Activated CD4-positive, alpha-beta T cell treated with anti-CD3 and anti-CD28 coated beads for 48 hours (primary cell): ENCODE results near the gene PSKH1.
"Not testable (repeated sequence)": the region's sequence is repeated elsewhere in the genome, so short reads cannot be mapped to it uniquely, and the experiment has no call there.

Experiments used
- DNase-seq: peaks from one replicate; pipeline ENCODE4 v3.0.0-alpha.2; 2020

The PSKH1 gene

DNA sequence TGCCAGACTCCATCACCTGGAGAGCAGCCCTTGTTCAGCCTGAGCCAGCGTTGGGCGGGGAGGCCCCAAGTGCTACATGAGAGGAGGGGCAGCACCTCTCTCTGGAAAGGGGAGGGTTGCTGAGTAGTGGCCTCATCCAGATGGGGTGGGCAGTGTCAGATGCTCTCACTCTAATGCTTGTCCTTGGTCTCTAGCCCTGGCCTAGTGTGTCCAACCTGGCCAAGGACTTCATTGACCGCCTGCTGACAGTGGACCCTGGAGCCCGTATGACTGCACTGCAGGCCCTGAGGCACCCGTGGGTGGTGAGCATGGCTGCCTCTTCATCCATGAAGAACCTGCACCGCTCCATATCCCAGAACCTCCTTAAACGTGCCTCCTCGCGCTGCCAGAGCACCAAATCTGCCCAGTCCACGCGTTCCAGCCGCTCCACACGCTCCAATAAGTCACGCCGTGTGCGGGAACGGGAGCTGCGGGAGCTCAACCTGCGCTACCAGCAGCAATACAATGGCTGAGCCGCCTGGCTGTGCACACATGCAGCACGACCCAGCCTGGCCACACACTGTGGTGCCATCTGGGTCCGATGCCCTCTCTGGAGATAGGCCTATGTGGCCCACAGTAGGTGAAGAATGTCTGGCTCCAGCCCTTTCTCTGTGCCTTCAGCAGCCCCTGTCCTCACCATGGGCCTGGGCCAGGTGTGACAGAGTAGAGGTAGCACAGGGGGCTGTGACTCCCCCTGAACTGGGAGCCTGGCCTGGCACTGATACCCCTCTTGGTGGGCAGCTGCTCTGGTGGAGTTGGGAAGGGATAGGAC lies 34.3 kb downstream of the PSKH1 start:
- no peak for DNase-seq

- DNase-seq, result no peak
Observed at GRCh38 chr16:67928147-67928546, 35.1 kb downstream of the PSKH1 start.

- peak; percentile 86 for DNase-seq
Observed at GRCh38 chr16:67928561-67929364, 35.7 kb downstream of the PSKH1 start.

GRCh38 chr16:67930191-67930590 lies 37.1 kb downstream of the PSKH1 start:
- no peak for DNase-seq

GRCh38 chr16:67930678-67931211 lies 37.7 kb downstream of the PSKH1 start:
- no peak for DNase-seq

DNA sequence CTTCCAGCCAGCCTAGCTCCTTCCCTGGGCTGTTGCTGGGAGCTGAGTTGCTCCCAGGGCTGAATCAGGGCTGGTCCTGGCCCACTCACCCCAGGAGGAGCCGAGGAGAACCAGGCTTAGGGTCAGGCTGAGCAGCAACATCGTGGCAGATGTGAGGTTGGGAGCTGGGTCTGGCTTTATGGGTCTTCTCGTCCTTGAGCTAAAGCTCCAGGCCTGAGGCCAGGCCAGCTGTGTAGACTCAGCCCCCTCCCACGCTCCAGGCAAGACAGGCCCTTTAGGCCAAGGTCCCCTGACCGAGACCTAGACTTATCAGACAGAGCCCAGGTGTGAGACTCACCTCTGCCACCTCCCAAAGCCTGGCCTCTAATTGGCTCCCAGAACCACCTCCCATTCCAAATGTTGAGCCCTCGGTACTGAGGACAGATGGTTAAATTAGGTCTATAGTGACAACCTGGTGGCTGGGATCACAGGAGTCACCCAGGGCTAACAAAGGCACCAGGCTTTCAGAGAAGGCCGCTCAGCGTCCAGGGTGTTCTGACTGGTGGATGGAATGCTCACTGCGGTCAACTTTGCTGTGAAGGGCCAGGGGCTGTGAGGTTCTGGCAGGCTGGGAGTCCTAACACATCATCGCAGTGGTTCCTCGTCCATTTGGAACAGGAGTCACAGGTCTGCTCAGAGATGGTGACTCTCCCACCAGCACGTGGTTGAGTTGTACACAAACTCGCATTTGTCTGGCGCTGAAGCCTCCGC lies 38.8 kb downstream of the PSKH1 start, which contains the start of gene CTRL:
TSS of gene CTRL (minus strand) at position 151 of the 750 bp plus-strand sequence. CDS start at position 141, 10 bp downstream.
- no peak for DNase-seq

GRCh38 chr16:67932462-67932840 lies 39.4 kb downstream of the PSKH1 start:
- no peak for DNase-seq

GRCh38 chr16:67933805-67934204 lies 40.8 kb downstream of the PSKH1 start:
- no peak for DNase-seq

DNA sequence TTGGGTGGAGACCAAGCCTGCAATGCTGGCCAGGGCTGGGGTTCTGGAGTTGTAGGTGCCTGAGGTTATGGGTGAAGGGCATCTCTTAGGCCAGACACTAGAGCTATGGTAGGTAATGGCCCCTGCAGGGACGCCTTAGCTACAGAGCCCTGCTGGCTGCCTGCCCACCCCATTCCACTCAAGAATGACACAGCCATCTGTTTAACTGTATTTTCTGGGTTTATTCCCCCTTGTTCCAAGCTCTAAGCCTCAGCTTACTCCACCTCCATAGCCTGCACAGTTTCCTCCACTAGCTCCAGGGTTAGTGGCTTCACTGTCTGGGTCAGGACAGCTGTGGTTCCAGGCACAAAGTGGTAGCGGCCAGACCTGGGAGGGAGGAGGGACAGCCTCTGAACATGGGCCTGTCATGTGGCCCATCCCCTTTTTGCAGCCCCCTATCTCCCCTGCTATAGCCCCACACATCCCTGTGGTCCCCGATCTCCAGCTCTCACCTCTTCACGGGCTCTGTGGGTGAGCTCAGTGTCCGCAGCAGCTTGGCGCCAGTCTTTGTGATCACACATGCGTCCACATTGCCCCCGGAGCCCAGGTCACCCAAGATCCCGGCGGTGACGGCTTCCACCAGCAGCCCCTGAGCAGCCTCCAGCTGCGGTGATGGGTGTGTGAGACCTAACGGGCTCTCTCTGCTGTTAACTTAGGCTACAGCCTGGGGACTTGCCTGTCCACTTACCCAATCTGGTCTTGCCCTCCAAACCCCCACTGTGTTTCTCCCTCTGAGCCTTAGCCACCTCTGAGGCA lies 41.4 kb downstream of the PSKH1 start:
- no peak for DNase-seq

DNA sequence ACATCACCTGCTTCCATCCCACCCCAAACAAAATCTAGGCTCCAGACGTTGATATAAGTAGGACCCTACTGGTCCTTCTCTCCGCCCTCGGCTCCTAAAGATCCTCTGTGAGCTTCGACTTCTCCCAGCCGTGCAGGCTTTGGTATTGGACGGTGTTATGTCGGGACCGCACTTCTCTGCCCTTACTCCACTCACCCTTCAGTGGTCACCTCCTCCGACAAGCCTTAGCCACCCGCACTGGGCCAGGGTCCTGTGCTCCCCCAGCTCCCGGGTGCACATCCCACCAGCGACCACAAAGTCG lies 42.0 kb downstream of the PSKH1 start:
- DNase-seq, result no peak

DNA sequence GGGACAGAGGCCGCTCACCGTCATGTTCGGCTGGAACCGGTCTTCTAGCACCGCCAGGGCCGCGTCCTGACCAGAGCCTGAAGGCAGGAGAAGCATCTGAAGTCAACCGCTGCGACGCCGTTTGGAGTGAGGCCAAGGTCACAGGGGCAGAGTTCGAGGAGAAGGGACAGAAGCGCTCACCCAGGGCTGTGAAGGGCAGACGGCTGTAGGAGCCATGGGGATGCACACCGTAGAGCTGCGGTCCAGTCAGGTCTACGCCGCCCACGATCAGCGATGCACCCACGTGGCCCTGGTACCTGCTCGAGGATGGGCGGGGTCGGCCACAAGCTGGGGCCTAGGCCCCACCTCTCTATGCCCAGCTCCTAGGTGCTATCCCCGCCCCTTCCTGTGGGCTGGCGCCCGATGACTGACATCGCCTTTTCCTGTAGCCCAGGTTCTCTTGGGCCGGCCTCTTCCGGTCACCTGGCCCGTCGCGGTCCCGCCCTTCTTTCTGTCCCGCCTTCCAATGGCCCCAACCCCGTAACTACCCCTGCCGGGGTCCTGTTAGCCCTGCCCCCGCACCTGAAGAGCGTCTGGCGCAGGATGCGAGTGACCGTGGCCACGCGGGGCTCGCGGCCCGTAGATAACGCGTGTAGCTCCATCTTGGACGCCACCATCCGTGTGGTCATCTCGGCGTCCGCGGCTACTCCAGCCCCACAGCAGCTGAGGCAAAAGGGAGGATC lies 42.5 kb downstream of the PSKH1 start:
- DNase-seq, result peak; percentile 98

GRCh38 chr16:67936124-67936879 lies 43.2 kb downstream of the PSKH1 start, which contains the start of gene PSMB10:
TSS of gene PSMB10 (minus strand) at chr16:67936850. CDS start at chr16:67936749, 101 bp downstream.
- DNase-seq, result peak; percentile 66

DNA sequence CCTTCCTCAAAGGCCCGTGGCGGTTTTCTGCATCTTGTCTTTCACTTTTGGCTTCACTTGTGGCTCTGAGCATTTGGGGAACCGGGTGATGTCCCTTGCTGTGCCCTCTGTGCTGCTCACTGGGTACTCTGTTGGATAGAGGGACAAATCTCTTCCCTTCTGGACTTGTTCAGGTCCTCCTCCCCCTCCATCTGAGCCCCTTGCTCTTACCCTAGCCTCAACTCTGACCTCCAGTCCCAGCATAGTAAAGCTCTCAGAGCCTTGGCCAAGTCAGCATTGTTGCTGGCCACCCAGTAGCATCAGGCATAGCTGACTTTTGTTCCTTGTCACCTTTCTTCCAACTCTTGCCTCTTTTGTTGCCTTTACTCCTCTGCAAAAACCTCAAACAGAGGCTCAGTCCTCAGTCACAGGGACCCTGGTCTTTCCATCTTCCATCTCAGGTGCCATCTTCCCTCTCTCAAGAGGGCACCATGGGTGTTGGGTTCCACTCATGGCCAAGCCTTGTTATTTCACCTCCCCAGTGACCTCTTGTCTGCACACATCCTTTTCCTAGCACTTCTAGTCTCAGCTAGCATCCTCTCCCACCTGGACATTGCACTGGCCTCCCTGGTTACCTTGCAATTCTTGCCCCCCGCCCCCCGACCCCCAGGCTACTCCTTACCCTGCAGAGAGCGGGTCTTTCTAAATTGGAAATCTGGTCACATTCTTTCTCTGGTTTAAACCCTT lies 44.0 kb downstream of the PSKH1 start:
- DNase-seq, result peak; percentile 84

DNA sequence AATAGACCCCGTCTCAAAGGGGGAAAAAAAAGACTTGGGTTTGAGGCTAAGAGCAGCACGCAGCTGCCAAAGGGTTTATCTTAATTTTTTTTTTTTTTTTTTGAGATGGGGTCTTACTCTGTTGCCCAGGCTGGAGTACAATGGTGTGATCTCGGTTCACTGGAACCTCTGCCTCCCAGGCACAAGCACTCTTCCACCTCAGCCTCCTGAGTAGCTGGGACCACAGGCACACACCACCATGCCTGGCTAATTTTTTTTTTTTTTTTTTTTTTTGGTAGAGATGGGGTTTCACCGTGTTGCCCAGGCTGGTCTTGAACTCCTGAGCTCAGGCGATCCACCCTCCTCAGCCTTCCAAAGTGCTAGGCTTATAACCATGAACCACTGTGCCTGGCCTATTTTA lies 44.7 kb downstream of the PSKH1 start:
- not testable (repeated sequence) for DNase-seq

- peak; percentile 77 for DNase-seq
Observed at GRCh38 chr16:67939507-67940445, 46.7 kb downstream of the PSKH1 start.

- no peak for DNase-seq
Observed at GRCh38 chr16:67940446-67941089, 47.5 kb downstream of the PSKH1 start.

DNA sequence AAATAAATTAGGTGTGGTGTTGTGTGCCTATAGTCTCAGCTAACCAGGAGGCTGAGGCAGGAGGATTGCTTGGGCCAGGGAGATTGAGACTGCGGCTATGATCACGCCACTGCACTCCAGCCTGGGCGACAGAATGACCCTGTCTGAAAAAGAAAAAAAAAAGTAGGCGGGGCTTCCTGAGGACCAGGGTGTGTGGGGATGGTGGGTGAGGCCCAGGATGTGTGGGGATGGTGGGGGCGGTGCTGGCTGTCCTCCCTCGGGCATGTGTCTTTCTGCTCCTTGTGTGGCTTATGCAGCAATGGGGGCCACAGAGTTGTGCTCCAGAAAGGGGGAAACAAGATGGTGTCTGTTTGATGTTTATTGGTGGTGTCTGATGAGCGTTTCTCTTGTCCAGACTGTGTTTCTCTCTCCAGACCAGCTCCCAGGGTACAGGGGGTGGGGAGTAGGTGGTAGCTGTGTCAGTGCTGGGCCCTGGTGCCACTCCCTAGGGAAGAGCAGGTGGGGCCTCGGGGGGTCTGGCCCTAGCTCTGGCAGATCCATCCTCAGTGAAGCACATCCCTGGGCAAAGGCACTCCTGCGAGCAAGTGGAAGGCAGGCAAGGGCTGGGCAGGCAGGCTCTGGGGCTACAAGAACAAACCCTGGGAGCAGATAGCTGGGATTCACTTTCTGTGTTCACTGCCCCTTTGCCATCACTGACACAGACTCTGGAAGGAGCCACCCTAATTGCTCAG lies 48.6 kb downstream of the PSKH1 start:
- no peak for DNase-seq

- DNase-seq, result peak; percentile 61
Observed at GRCh38 chr16:67942200-67942509, 49.1 kb downstream of the PSKH1 start.
